ENCODE results near the gene KITLG. TPM values are rescaled to one million over a fixed set of nuclear protein-coding genes. Genes with fewer than 3 reads are reported as not detected.

The KITLG gene
- total RNA-seq, 1 donor from 2014 or later, result 3.7 TPM

GRCh38 chr12:88572781-88573549 lies 7.3 kb downstream of the KITLG start:
- Mint-ChIP-seq H3K27me3 (ENCODE audit: low read depth) (peaks cover 2% of the 10 kb centered on the region), H3K27ac (ENCODE audit: unreplicated experiment) (no peak overlapping the region), H3K4me1 (ENCODE audit: low read depth) (peaks cover 3% of the 10 kb centered on the region), H3K9me3 (ENCODE audit: low read depth) (no peaks in the 10 kb centered on the region), H3K4me3 (ENCODE audit: unreplicated experiment) (no peak overlapping the region), H3K36me3 (ENCODE audit: low read depth) (no peaks in the 10 kb centered on the region)
- TF ChIP-seq CTCF (IDR thresholded peaks at IDR 0.05), result no peak
- DNase-seq (ENCODE audit: low spot score), result no peak

GRCh38 chr12:88571543-88571942 lies 8.7 kb downstream of the KITLG start:
- no peak overlapping the region for H3K4me3 Mint-ChIP-seq (ENCODE audit: unreplicated experiment)
- TF ChIP-seq CTCF (IDR thresholded peaks at IDR 0.05), result no peak
- no peaks in the 10 kb centered on the region for H3K4me1 Mint-ChIP-seq (ENCODE audit: low read depth)
- no peak for DNase-seq (ENCODE audit: low spot score)
- no peaks in the 10 kb centered on the region for H3K9me3 Mint-ChIP-seq (ENCODE audit: low read depth)
- no peaks in the 10 kb centered on the region for H3K36me3 Mint-ChIP-seq (ENCODE audit: low read depth)
- peaks cover 2% of the 10 kb centered on the region for H3K27me3 Mint-ChIP-seq (ENCODE audit: low read depth)
- H3K27ac Mint-ChIP-seq (ENCODE audit: unreplicated experiment), result no peak overlapping the region

- Mint-ChIP-seq H3K27me3 (ENCODE audit: low read depth) (peaks cover 2% of the 10 kb centered on the region), H3K27ac (ENCODE audit: unreplicated experiment) (no peak overlapping the region), H3K36me3 (ENCODE audit: low read depth) (no peaks in the 10 kb centered on the region), H3K4me1 (ENCODE audit: low read depth) (no peaks in the 10 kb centered on the region), H3K4me3 (ENCODE audit: unreplicated experiment) (no peak overlapping the region), H3K9me3 (ENCODE audit: low read depth) (no peaks in the 10 kb centered on the region)
- no peak for TF ChIP-seq CTCF (IDR thresholded peaks at IDR 0.05)
- DNase-seq (ENCODE audit: low spot score), result no peak
Measured at GRCh38 chr12:88570103-88570502, 10.2 kb downstream of the KITLG start.

- H3K27ac Mint-ChIP-seq (ENCODE audit: unreplicated experiment), result peak overlapping the region; percentile 1
Measured at GRCh38 chr12:88566430-88566829, 13.8 kb downstream of the KITLG start.

More at GRCh38 chr12:88566430-88566829, 13.8 kb downstream of the KITLG start:
- Mint-ChIP-seq H3K4me3 (ENCODE audit: unreplicated experiment) (no peak overlapping the region), H3K27me3 (ENCODE audit: low read depth) (no peaks in the 10 kb centered on the region), H3K36me3 (ENCODE audit: low read depth) (no peaks in the 10 kb centered on the region), H3K9me3 (ENCODE audit: low read depth) (no peaks in the 10 kb centered on the region), H3K4me1 (ENCODE audit: low read depth) (no peaks in the 10 kb centered on the region)
- no peak for TF ChIP-seq CTCF (IDR thresholded peaks at IDR 0.05)
- DNase-seq (ENCODE audit: low spot score), result no peak

Measured in chondrocyte (in vitro differentiated cells).